DND-41 (cell line): ENCODE measurements around the gene RNASE7.

Experiments
- CTCF ChIP-seq: IDR thresholded peaks from 2 replicates; pipeline ENCODE4 v1.5.1; 2012; ENCODE audit warnings: borderline replicate concordance, low read length, moderate library complexity, mild to moderate bottlenecking; ENCODE audit not compliant: poor library complexity, severe bottlenecking; ENCODE audit errors: extremely low read depth
- EZH2 ChIP-seq: IDR thresholded peaks from 3 replicates; pipeline ENCODE4 v1.6.1; 2012; ENCODE audit warnings: borderline replicate concordance, low read depth, mild to moderate bottlenecking, moderate library complexity, low read length, inconsistent platforms; ENCODE audit not compliant: severe bottlenecking

GRCh38 chr14:21078726-21079125 is 36.6 kb downstream of the RNASE7 start:
- TF ChIP-seq CTCF (no peak), EZH2 (no peak)
